NCI-H345 treated with DMSO at 0.1 percent for 48 hours (cell line): ENCODE results near the gene ZSCAN12.
"Not testable (repeated sequence)": the region's sequence is repeated elsewhere in the genome, so short reads cannot be mapped to it uniquely, and the experiment has no call there.

ENCODE experiments used
- DNase-seq: peaks from one replicate; lab custom pipeline; 2025; ENCODE audit not compliant: unreplicated experiment; lab: John Stamatoyannopoulos, UW

ZSCAN12 gene

DNA sequence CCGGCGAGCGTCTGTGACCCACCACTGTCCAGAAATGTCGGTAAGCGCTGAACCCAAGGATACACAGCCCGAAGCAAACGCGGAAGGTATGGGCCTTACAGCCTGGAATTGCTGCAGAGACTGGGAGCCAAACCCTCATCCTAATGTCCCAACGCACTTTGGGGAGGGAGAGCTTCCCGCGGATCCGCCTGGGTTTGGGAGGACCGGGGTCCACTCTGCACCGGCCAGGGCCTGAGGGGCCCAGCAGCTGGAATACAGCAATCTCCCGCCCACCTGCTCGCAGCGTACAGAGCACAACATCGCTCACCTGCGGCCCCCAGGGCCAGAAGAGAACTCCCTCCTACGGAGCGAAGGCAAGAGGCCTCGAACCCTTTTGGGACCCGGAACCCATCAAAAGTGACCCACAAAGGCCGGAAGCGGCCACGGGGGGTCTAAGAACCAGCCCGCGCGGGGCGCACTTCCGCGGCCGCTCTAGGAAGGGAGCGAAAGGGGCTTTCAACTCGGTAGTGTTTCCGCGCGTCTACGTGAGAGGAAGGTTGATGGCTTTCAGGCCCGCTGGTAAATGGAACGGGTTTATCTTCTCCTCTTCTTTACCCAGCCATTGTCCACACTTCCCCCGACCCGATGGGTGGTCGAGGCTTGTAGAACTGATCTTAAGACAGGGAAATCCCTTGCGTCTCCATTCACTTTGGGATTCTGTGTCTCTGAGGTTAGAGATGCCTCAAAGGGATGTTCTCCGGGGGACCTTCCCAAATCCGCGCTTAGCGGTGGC, at the start of gene ZSCAN12:
Gene ZSCAN12, minus strand, starts transcription at position 398 of the 772 bp plus-strand sequence. CDS start 1,342 bp downstream, outside the sequence.
- peak; percentile 15 for DNase-seq

DNA sequence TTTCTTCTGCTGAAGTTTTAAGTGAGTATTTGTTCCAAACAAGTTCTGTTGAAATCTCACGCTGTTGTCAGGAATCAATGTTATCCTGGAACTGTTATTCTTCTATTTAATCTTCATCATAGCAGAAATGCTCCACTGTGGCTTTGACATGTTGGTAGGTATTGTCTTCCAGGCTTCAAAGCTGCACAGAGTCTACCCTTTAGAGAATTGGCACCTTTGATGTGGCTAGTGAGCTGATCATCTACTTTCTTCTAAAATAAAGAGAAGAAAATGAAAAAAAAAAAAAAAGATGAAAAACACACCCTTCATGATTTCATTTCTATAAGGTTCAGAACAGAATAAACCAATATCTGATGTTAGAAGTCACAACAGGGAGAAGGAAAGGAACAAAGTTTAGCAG, 49.5 kb upstream of the ZSCAN12 start:
- DNase-seq: no peak

DNA sequence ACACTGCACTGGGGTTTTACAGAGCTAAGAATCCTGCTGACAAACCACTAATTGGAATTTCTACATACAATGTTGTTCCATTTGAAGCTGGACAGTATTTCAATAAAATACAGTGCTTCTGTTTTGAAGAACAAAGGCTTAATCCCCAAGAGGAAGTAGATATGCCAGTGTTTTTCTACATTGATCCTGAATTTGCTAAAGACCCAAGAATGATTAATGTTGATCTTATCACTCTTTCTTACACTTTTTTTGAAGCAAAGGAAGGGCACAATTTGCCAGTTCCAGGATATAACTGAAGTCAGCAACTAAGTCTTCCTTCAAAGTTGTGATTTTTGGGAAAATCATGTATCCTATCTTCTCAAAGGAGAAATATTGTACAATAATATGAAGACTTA, 48.0 kb upstream of the ZSCAN12 start:
- DNase-seq: not testable (repeated sequence)

DNA sequence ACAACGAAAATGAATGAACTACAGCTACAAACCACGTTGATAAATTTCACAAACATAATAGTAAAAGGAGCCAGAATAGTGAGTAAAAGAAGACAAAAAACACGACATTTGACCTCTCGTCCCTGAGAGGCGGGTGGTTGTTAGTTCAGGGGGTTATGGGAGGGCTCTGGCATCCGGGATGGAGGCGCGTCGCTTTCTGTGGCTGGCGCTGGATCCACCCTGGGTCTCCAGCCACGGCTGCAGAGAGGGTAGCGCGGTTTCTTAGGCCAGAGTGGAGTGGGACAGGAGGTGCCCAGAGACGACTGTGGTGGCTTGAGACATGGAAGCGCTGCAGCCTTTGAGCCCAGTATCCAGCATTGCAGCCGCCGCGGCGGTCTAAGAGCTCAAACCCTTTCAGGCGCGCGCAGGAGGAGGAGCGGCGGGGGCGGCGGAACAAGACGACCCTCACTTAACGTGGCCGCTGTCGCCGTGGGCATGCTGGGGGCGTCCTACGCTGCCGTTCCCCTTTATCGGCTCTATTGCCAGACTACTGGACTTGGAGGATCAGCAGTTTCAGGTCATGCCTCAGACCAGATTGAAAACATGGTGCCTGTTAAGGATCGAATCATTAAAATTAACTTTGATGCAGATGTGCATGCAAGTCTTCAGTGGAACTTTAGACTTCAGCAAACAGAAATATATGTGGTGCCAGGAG, 47.4 kb upstream of the ZSCAN12 start:
- DNase-seq: no peak

DNA sequence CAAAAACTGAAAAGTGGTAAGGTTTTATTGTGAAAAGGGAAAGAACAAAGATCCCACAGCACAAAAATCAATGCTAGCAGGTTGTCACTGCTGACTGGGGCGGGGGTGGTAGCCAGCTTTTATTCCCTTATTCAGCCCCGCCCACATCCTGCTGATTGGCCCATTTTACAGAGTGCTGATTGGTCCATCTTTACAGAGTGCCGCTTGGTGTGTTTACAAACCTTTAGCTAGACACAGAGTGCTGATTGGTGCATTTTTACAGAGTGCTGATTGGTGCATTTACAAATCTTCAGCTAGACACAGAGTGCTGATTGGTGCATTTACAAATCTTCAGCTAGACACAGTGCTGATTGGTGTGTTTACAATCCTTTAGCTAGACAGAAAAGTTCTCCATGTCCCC, 45.2 kb upstream of the ZSCAN12 start:
- DNase-seq: not testable (repeated sequence)

DNA sequence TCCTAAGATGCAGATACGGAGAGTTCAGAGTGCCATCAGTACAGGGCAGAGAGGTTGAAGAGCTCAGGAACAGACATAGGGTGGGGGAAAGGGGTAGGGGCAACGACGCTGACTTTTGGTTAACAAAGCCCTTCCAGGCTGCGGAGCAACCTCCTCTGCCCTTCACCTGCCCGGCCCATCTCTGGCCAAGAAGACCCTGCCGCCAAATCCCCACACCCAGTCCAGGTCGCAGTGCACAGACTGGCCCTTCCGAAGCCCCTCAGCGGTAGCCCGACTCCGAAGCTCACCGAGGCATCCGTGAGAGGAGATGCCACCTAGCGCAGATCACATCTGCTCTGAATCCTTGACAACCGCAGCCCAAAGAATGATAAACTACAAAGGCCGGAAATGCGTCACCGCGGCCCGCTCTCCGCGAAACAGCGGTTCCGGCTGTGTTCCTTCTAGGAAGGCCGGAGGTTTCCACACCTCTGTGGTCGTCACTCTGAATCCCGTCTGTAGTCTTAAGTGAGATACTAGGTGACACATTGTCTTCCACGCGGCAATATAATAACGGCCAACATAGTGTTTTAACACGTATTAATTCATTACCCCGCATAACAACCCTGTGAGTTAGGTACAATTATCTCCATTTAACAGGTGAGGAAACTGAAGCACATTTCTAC, 43.7 kb upstream of the ZSCAN12 start, which contains the start of gene ZSCAN23:
Gene ZSCAN23, minus strand, starts transcription at position 380 of the 662 bp plus-strand sequence. CDS start 7,225 bp downstream, outside the sequence.
- DNase-seq: peak; percentile 78

DNA sequence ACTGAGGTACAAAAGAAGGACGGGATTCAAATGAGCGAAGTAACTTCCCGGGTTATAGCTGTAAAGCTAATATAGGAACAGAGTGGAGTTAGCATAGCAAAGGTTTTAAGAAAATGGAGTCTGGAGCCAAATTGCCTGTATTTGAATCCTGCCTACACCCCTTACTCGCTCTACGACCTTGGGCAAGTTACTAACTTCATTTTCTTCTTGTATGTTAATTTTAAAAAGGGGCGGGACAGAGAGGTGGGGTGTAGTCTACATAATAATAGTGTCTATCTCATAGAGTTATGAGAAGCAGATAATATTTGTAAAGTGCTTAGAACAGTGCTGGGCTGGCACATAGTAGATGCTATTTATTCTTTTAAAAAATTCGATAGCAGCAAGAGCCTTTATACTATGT, 43.0 kb upstream of the ZSCAN12 start:
- DNase-seq: no peak

DNA sequence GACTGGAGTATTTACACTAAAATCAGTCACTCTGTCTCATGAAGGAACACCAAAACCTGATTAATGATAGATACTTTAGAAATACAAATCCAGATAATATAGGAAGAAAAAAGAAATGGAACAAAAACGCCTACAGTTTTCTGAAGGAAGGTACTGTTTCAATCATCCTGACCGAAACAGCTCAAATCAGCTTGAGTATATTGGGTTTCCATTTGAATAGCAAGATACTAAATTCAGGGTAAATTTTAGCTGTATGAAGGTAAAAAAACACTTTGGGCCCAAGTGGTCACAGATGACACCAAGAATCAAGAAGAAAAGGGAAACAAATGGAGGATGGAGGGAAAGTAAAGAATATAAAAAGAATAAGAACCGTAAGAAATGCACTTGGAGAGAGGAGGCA, 36.9 kb upstream of the ZSCAN12 start:
- no peak for DNase-seq

DNA sequence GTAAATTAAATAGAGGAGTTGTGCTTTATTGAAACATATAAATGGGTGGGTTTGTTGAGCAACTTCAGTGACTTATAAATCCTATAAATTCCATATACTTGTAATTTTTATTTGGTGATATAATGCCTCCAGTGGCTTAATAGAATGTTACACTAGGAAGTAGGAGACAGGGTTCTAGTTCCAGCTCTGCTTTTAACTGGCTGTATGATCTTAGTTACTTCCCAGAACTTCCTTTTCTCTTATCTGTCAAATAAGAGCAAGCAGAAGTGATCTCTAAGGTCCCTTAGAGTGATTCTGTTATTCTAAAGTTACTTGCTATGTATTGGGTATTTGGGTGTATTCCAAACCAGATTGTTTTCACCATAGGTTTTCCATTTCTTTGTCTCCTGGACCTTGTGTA, 33.6 kb upstream of the ZSCAN12 start:
- DNase-seq: no peak

DNA sequence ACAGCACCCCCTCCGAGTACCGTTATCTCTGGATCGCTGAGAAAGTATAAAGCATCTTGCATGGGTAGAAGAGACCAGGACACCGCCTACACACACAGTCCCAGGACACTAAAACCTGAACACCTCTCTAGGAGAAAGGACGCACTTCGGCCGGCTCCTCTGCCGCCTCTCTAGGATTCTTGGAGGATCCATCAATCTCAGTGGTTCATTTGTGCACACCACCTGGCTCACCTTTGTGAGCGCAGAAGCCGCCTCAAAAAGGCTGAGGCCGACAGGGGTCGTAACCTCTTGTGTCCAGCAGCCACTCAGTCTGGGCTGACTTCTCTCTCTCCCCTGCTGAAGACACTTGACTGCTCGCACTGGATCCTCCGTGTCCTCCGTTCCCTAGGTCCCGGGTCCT, 30.2 kb upstream of the ZSCAN12 start:
- DNase-seq: no peak

DNA sequence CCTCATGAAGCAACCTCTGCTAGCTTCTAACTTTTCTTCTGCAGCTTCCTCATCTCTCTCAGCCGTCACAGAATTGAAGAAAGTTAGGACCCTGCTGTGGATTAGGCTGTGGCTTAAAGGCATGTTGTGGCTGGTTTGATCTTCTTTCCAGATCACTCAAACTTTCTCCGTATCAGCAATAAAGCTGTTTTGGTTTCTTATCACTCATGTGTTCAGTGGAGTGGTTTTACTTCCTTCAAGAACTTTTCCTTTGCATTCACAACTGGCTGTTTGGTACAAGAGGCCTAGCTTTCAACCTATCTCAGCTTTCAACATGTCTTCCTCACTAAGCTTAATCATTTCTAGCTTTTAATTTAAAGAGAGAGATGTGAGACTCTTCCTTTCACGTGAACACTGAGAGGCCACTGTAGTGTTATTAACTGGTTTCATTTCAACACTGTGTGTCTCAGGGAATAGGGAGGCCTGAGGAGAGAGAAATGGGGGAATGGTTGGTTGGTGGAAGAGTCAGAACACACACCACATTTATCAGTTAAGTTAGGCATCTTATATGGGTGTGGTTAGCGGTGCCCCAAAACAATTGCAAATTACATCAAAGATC, 26.5 kb upstream of the ZSCAN12 start:
- no peak for DNase-seq

DNA sequence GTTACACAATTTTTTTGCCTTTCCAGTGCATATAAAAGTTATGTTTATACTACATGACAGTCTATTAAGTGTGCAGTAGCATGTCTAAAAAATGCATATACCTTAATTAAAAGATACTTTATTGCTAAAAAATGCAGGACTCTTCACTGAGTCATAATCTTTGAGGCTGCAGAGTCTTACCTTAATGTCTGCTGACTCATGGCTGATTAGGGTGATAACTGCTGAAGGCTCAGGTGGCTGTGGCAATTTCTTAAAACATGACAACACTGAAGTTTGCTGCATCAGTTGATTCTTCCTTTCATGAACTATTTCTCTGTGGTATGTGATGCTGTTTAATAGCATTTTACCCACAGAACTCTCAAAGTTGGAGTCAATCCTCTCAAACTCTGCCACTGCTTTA, 24.6 kb upstream of the ZSCAN12 start:
- no peak for DNase-seq

DNA sequence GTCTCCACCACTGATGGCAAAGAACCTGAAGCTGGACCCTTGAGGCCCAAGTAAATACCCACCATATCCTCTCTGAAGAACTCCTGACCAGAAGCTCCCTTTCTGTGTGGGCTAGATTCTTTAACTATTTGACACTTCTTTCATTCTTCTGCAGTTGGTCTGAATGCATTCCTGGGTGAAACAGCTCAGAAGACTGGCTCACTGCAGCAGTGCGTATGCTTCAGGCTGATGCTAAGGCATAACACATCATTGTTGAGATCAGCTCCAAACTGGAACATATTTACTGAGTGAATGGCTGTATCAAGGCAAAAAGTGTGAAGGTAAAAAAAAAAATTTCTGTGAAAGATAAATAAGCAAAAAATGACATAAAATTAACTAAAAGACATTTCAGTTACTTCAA, 24.0 kb upstream of the ZSCAN12 start:
- DNase-seq: no peak

DNA sequence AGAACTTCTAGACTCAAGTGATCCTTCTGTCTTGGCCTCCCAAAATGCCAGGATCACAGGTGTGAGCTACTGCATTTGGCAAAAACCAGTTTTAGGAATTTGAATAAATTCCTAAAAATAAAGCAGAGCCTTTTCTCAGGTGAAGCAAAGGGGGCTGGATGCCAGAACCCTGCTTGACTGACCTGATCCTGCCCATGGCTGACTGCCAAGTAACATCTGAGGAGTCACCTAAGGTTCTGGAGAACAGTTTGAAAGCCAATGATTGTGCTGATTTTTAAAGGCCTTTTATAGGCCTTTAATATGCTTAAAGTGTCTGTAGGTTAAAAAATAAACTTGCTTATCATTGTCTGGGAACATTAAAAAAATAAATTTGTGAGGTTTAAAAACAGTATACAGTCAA, 14.1 kb upstream of the ZSCAN12 start:
- no peak for DNase-seq

DNA sequence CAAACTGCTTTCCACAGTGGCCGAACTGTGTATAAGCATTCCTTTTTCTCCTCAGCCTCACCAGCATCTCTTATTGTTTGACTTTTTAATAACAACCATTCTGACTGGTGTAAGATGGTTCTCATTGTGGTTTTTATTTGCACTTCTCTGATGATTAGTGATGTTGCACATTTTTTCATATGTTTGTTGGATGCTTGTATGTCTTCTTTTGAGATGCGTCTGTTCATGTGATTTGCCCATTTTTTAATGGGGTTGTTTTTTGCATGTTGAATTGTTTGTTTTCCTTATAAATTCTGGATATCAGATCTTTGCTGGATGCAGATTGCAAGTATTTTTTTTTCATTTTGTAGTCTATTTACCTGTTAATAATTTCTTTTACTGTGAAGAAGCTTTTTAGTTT, 11.2 kb upstream of the ZSCAN12 start:
- no peak for DNase-seq

DNA sequence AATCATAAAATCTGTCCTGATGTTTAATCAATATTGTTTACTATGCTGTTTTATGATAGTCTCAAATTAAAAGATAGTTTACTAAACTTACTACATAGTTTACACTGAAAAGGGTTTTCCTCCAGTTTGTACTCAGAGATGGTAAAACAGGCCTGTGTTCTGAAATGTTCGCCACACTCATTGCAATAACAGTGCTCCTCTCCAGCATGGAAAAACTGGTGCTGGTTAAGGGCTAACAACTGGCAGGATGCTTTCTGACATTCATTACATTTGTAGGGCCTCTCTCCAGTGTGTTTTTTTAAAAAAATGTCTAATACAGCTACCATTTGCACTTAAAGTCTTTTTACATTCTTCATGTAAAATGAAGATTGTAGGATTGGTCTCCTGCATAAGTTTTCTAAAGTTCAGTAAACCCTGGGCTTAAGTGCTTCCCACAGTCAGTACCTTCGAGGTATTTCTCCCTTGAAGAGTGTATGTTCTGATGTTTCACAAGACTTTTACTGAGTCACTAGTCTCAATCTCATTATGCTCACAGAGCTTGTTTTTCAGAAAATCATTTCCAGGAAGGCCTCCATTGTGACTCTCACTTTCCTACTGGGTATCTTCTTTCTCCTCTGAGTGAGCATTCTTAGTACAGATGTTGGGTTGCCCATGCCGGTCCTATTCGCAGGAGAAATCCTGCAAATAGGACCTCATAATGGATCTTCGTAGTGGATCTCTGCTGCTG, 8.7 kb upstream of the ZSCAN12 start:
- DNase-seq: no peak

DNA sequence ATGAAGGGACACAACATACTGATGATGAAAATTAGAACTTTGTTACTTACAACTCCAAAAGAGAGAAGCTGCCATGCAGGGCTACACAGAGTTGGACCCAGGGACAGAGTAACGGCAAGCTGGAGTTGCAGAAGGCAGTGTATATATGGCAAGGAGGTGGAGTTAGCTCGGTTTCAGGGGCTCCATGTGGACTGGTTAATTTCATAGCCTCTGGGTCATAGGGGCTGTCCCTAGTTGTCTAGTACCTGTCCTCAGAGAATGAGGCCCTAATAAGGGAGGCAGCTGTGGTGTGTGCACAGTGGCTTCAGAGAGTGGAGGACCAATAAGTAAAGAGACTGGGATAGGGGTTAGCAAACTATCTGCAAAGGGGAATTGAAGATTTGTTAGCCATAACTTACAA, 7.9 kb upstream of the ZSCAN12 start:
- no peak for DNase-seq

DNA sequence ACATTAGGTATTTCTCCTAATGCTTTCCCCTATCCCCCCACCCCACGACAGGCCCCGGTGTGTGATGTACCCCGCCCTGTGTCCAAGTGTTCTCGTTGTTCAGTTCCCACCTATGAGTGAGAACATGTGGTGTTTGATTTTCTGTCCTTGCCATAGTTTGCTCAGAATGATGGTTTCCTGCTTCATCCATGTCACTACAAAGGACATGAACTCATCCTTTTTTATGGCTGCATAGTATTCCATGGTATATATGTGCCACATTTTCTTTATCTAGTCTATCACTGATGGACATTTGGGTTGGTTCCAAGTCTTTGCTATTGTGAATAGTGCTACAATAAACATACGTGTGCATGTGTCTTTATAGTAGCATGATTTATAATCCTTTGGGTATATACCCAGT, 4.4 kb upstream of the ZSCAN12 start:
- DNase-seq: not testable (repeated sequence)

DNA sequence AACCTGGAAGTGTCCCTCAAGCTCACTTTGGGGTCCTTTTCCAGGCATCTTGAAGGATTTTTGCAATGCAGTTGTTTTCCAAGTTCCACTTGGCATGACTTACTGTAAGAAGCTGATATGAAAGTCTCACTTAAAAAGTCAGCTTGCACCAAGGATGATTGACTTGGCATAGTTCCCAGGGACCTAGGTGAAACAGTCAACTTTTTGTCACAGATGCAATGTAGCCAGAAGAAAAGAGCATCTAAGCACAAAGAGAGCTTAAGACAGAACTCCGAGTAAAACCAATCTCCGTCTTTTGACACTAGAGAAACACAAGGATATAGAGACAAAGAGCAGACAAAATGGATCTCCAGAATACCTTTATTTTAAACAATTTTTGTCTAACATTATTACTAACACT, 2.6 kb upstream of the ZSCAN12 start:
- DNase-seq: no peak

DNA sequence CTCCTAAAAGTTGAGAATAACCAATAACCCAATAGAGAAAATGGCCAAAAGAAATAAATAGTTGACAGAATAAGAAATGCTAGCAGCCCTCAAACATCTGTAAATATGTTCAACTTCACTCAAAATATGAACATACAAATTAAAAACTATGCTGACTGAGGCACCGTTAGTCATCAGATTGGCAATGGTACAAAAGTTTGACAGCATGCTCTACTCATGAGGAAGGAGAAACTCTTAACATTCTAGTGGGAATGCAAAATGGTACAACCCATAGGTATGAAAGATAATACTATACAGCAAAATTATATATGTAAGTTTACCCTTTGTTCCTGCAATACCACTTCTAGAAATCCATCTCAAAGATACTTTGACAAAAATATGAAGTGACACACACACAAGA, 1.6 kb upstream of the ZSCAN12 start:
- DNase-seq: no peak

DNA sequence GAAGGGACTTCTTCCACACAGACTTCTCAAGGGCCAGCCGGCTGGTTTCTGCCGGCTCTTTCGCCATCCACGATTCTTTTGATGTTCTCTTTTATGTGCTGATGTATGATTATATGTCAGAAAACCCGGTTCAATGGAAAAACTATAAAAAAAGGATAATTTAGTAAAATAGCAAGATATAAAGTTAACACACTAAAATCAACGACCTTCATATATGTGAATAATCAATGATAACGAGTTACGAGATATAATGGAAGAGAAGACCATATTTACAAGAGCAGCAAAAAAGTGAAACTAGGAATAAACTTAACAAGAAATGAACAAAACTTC, 540 bp upstream of the ZSCAN12 start:
- DNase-seq: no peak
